ENCODE data around the gene NDUFS3. TPM values are rescaled to one million over a fixed set of nuclear protein-coding genes. Genes with fewer than 3 reads are reported as not detected.
A peak's percentile ranks its signal among the peaks of the same experiment; 100 is the strongest.

NDUFS3 gene
- total RNA-seq, 3 donors from 2014 or later: 150 to 205 (median 197) TPM

GRCh38 chr11:47605921-47606320, 27.0 kb downstream of the NDUFS3 start:
- no peak for TF ChIP-seq CTCF (IDR thresholded peaks at IDR 0.05)
- ATAC-seq: no peak
- no peak for DNase-seq
- Histone ChIP-seq H3K9me3 (no peaks in the 10 kb centered on the region), H3K36me3 (ENCODE audit: low read depth) (no peaks in the 10 kb centered on the region), H3K4me1 (ENCODE audit: low read depth) (no peaks in the 10 kb centered on the region), H3K4me3 (no peak overlapping the region)
- intact Hi-C loops (cut with DNase I, micrococcal nuclease): no loop called here

GRCh38 chr11:47606731-47607130, 27.9 kb downstream of the NDUFS3 start:
- intact Hi-C loops (cut with DNase I, micrococcal nuclease): no loop called here
- H3K9me3 ChIP-seq: no peaks in the 10 kb centered on the region
- DNase-seq (no peak), ATAC-seq (no peak)
- H3K36me3 ChIP-seq (ENCODE audit: low read depth): no peaks in the 10 kb centered on the region
- H3K4me1 ChIP-seq (ENCODE audit: low read depth): no peaks in the 10 kb centered on the region
- no peak overlapping the region for H3K4me3 ChIP-seq
- no peak for TF ChIP-seq CTCF (IDR thresholded peaks at IDR 0.05)

DNA sequence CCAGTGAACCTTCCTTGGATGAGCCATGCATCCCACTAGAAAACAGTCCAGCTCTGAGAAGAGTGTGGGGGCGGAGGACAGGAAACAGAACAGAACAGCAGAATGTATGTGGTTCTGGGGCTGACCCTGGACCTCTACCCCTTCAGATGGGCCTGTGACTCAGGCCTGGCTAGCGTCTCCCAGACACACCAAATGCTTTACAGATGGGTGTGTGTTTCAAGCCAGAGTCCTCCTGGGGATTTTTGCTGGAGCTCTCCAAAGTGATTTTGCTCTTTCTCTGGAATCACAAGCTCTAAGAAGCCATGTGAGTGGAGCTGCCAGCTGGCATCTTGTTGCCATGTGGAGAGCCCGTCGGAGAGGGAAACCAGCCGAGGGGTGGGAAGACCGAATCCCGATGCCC, 28.5 kb downstream of the NDUFS3 start:
- Histone ChIP-seq H3K36me3 (ENCODE audit: low read depth) (no peaks in the 10 kb centered on the region), H3K4me3 (no peak overlapping the region), H3K4me1 (ENCODE audit: low read depth) (no peaks in the 10 kb centered on the region), H3K9me3 (no peaks in the 10 kb centered on the region)
- TF ChIP-seq CTCF (IDR thresholded peaks at IDR 0.05): no peak
- intact Hi-C loops (cut with DNase I, micrococcal nuclease): no loop called here
- ATAC-seq (no peak), DNase-seq (no peak)

DNA sequence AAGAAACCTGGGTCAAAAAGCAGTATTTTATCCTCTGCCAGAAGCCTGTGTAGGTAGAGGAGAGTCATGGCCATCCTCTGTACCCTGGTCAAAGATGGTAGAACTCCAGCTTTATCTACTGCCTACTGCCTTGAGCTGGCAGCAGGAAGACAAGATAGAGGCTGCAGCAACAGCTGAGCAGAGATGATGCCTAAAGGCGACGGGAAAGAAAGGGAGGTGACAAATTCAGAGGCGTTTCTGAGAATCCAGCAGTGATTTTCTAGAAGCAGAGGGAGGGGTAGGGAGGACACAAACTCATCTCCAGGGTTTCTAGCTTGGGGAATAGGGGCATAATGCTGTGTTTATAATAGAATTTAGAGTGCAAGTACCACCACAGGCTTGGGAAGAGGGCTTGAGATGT, 30.8 kb downstream of the NDUFS3 start:
- intact Hi-C loops (cut with DNase I, micrococcal nuclease): no loop called here
- DNase-seq (no peak), ATAC-seq (no peak)
- H3K4me1 ChIP-seq (ENCODE audit: low read depth): no peaks in the 10 kb centered on the region
- no peaks in the 10 kb centered on the region for H3K9me3 ChIP-seq
- H3K36me3 ChIP-seq (ENCODE audit: low read depth): no peaks in the 10 kb centered on the region
- no peak for TF ChIP-seq CTCF (IDR thresholded peaks at IDR 0.05)
- no peak overlapping the region for H3K4me3 ChIP-seq

GRCh38 chr11:47611348-47611794, 32.5 kb downstream of the NDUFS3 start:
- Histone ChIP-seq H3K4me3 (no peak overlapping the region), H3K4me1 (ENCODE audit: low read depth) (no peaks in the 10 kb centered on the region), H3K36me3 (ENCODE audit: low read depth) (no peaks in the 10 kb centered on the region), H3K9me3 (no peaks in the 10 kb centered on the region)
- no peak for DNase-seq
- ATAC-seq: peak; percentile 36
- TF ChIP-seq CTCF (IDR thresholded peaks at IDR 0.05): no peak
- intact Hi-C loops (cut with DNase I, micrococcal nuclease): no loop called here

DNA sequence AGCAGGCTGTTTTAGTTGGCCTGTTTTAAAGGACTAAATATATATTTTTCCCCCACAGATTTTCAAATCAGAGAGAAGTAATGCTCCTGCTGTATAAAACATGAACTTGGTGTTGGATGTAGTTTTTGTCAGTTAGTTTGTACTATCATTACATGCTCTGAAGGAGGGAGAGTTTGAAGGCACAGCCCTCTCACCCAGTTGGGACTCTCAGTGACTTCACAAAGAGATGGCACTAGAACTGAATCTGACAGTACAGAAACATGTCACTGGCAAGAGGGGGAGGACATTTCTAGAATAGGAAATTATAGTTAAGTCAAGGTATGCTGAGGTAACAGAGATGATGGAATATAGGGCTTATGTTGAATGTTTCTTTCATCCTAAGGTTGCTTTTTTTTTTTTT, 36.4 kb downstream of the NDUFS3 start:
- DNase-seq: no peak
- intact Hi-C loops (cut with DNase I, micrococcal nuclease): no loop called here
- ATAC-seq: no peak

More for the DNA sequence above, 36.4 kb downstream of the NDUFS3 start:
- H3K36me3 ChIP-seq (ENCODE audit: low read depth): no peaks in the 10 kb centered on the region
- H3K4me1 ChIP-seq (ENCODE audit: low read depth): no peaks in the 10 kb centered on the region
- H3K4me3 ChIP-seq: no peak overlapping the region
- H3K9me3 ChIP-seq: no peaks in the 10 kb centered on the region
- TF ChIP-seq CTCF (IDR thresholded peaks at IDR 0.05): no peak

All from mucosa of descending colon (tissue), 3 donors.